T47D (cell line): Measurements from ENCODE around the gene AFF2.

Experiments
- DNase-seq, 2 experiments: peaks; one replicate each; pipeline versions ENCODE4 v3.0.0 to v3.0.0-alpha.2; 2011 to 2012; ENCODE audit warnings: low read depth in 1 of 2, low spot score in 1 of 2
- JUND ChIP-seq: IDR thresholded peaks from 2 replicates; pipeline ENCODE4 v1.6.1; 2012; ENCODE audit warnings: low read depth
- in situ Hi-C: cut with HindIII; loops from 2 replicates; pipeline ENCODE4 v1.10.0; 2016; ENCODE audit warnings: low sequenced_read_pairs, low pct_unique_long_range_greater_than_20kb

Gene AFF2

DNA sequence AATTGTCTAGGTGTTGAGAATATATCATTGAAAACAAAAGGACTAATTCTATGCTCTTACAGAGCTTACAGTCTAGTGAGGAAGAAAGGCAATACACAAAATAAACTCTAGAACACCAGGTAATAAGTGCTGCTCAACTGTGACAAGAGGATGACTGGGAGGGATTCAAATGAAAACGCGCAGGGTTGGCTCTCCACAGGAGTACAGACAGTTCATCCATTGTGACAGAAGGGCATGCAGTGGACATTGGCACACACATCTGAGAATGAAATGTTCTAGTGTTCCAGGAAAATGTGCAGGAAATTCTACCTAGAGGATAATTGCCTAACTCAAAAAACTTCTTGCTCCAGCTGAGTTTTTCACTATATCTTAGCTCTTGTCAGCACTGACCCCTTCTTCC lies 512.7 kb downstream of the AFF2 start:
- no peak for DNase-seq
- in situ Hi-C loops = no loop called here
- no peak for TF ChIP-seq JUND

- TF ChIP-seq JUND = no peak
- no peak for DNase-seq
- in situ Hi-C loops = no loop called here
These were observed 520.7 kb downstream of the AFF2 start for GRCh38 chrX:149021159-149021558.

- in situ Hi-C loops = no loop called here
- DNase-seq = no peak
- TF ChIP-seq JUND = no peak
These were observed 522.1 kb downstream of the AFF2 start for GRCh38 chrX:149022485-149022884.

DNA sequence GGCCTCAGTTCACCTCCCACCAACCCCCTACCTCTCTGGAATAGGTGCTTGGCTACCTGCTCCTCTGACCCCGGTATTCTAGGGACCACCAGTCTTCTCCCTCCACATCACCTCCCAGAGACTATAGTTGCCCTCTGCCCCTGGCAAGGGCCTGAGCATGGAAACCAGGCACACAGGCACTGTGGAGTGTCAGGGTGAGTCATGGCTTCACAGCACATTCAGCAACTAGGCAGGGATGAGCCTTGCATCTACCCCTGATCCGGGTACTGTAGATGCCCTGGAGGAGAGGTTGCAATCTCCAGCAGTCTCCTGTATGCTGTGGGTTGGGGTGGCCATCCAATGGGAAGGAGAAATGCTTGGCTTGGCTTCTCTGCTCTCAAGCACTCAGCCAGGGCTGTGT lies 532.0 kb downstream of the AFF2 start:
- in situ Hi-C loops = no loop called here
- TF ChIP-seq JUND = no peak

DNA sequence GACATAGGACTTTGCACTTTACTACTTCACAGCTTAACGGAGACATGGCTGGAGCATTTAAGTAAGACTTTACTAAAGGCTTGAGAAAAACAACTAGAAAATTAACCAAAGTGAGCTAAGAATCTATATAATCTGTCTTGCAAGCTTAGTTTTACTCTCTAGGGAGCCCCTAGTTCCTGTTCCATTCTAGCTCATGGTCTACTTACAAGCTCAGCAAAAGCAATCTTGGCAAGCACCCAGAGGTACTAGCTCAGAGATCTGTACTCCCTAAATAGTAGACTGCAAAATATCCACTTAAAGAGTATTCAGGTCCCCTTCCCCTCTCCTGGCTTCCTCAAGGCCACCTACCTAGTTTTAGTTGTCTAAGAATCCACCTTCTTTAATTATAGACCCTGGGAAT lies 535.7 kb downstream of the AFF2 start:
- TF ChIP-seq JUND = no peak
- in situ Hi-C loops = no loop called here
- DNase-seq = no peak

More for the DNA sequence above, 532.0 kb downstream of the AFF2 start:
- no peak for DNase-seq

DNA sequence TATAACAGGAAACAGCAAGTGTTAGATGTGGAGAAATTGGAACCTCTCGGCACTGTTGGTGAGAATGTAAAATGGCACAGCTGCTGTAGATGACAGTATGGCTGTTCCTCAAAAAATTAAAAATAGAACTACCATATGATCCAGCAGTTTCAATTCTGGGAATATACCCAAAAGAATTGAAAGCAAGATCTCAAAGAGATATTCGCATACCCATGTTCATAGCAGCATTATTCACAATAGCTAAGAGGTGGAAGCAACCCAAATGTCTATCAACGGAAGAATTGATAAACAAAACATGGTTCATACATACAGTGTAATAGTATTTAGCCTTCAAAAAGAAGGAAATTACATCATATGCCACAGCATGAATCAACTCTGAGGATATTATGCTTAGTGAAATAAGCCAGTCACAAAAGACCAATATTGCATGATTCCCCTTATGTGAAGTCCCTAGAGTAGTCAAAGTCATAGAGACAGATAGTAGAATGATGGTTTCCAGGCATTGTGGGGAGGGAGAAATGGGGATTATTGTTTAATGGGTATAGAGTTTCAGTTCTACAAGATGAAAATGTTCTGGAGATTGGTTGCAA lies 537.0 kb downstream of the AFF2 start:
- in situ Hi-C loops = no loop called here
- no peak for DNase-seq
- no peak for TF ChIP-seq JUND

DNA sequence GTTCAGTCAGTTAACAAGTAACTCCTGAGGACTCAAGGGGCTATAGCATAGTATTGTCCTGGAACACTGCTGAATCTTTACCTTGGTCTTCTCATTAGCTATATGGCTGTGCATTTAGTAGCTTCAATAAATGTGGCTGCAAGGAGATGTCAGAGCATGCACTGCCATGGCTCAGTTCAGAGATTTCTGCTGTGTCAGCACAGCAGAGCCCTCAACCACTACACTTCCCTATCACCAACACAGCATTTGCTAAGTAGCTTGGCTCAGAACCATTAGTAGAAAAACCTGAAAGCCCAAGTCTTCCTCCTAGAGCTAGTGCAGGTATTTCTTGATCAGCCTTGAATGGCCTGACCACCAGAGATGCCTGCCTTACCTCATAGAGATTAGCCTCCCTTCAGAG lies 538.6 kb downstream of the AFF2 start:
- DNase-seq = no peak
- in situ Hi-C loops = no loop called here
- no peak for TF ChIP-seq JUND

- in situ Hi-C loops = no loop called here
- no peak for DNase-seq
These were observed 540.6 kb downstream of the AFF2 start for GRCh38 chrX:149040873-149041535.

DNA sequence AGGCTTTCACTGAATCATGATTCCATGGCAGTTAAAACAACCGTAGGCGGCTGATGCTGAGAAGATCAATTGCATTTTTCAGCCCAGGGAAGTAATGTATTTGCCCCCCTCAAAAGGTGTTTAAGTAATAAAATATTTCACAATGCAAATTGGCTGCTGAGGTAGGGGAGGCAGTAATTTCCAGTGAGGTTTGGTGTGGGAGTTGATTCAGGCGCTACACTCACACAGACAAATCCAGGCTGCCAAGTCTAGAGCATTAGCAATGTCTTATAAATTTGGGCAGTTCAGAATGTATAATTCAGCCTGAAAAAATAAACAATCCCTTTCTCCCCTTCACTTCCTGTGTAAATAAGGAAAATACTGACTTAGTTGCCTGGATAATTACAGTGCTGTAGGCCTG lies 543.0 kb downstream of the AFF2 start:
- in situ Hi-C loops = no loop called here
- TF ChIP-seq JUND = no peak
- DNase-seq = no peak

More at GRCh38 chrX:149040873-149041535, 540.6 kb downstream of the AFF2 start:
- no peak for TF ChIP-seq JUND

- in situ Hi-C loops = no loop called here
- DNase-seq = no peak
- TF ChIP-seq JUND = no peak
These were observed 544.1 kb downstream of the AFF2 start for GRCh38 chrX:149044471-149044870.

- in situ Hi-C loops = no loop called here
- no peak for TF ChIP-seq JUND
- DNase-seq = no peak
These were observed 545.3 kb downstream of the AFF2 start for GRCh38 chrX:149045645-149046210.
